Left lung (tissue), 10 donors: ENCODE measurements around the gene UBAC2. TPM values are rescaled to one million over a fixed set of nuclear protein-coding genes. Genes with fewer than 3 reads are reported as not detected.

ENCODE experiments used
- ATAC-seq: fragments of 200-7000 bp; cut with Tn5 transposase; one replicate; pipeline ENCODE4 v1.9.1; 2020; ENCODE audit warnings: moderate library complexity
- DNase-seq, 4 donors: peaks; one replicate each; pipeline ENCODE4 v3.0.0-alpha.2; 2013 to 2020
- H3K27ac ChIP-seq, 2 donors: fragments of 200-600 bp; sonication (generic) in 1 of 2; one replicate each; pipeline versions ENCODE4 v1.5.0 to v1.8.0; 2020 to 2021
- H3K27me3 ChIP-seq, 2 donors: fragments of 200-600 bp; sonication (generic) in 1 of 2; one replicate each; pipeline versions ENCODE4 v1.5.0 to v1.8.0; 2020 to 2021
- H3K36me3 ChIP-seq, 2 donors: fragments of 200-600 bp; sonication (generic) in 1 of 2; one replicate each; pipeline versions ENCODE4 v1.5.0 to v1.8.0; 2020 to 2021
- H3K4me1 ChIP-seq, 2 donors: fragments of 200-600 bp; one replicate each; pipeline ENCODE4 v1.8.0; 2021
- H3K4me3 ChIP-seq, 2 donors: fragments of 200-600 bp; sonication (generic) in 1 of 2; one replicate each; pipeline versions ENCODE4 v1.5.0 to v1.8.0; 2020 to 2021; ENCODE audit warnings: mild to moderate bottlenecking in 1 of 2
- H3K9me3 ChIP-seq, 2 donors: fragments of 200-600 bp; sonication (generic) in 1 of 2; one replicate each; pipeline versions ENCODE4 v1.5.0 to v1.8.0; 2020 to 2021
- intact Hi-C, 2 donors: fragments of 100-400 bp; cut with DNase I; formaldehyde crosslinking; loops; one replicate each; pipeline versions ENCODE4 v1.11.2 to v1.14.2; 2022
- polyA plus RNA-seq, 6 donors: library from polyadenylated mRNA; unstranded; fragments of 120-200 nt; gene quantifications; one replicate each; pipeline ENCODE4 v1.2.1, GENCODE V29; 2013; ENCODE audit not compliant: insufficient read length in 6 of 6
- total RNA-seq, 2 donors: library from RNA; stranded (reverse); fragmentation: NEBNext Ultra II Directional; extraction: Animal tissue kit (Norgen Biotek cat#: 25700); gene quantifications; one replicate each; pipeline ENCODE4 v1.2.1, GENCODE V29; 2021
- TF ChIP-seq, protein P1 (sequence below), 2 donors: fragments of 200-600 bp; sonication (generic) in 1 of 2; IDR thresholded peaks; one replicate each; pipeline versions ENCODE4 v1.5.0 to v1.8.0; 2021; ENCODE audit warnings: antibody characterized with exemption in 2 of 2
- donor health status: DM: no; HTN: yes; CAD: no.
- donor health status: DM: no; HTN: no; CAD: no.

Gene UBAC2
- total and polyA plus RNA-seq, 8 donors: 56.1 to 71.6 (median 66.4) TPM

DNA sequence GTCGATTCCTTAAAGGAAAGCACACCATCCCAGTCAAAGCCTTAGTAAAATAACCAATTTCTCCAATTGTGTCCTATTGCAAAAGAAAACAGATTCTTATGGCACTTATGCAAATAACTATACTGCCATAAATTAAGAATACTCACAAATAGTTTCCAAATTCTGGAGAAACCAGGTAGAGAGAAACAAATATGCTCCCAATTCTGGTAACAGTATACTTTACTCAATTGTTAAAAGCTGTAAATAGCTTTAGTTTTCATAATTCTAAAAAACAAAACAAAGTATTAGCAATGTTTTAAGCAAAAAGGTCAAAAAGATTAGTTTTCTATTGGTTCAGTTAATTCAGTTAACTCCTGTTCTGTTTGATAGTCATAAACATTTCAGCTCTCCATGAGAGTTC, 18.2 kb upstream of the UBAC2 start:
- Histone ChIP-seq H3K27me3 (peaks cover 0 to 6% of the 10 kb centered on the region in 2 donors), H3K9me3 (peaks cover 0 to 17% of the 10 kb centered on the region in 2 donors), H3K4me1 (peaks cover 0 to 15% of the 10 kb centered on the region in 2 donors), H3K27ac (no peak overlapping the region), H3K36me3 (no peaks in the 10 kb centered on the region), H3K4me3 (no peak overlapping the region)
- intact Hi-C loops: no loop called here
- DNase-seq (no peak), ATAC-seq (no peak)
- TF ChIP-seq, protein P1, sequence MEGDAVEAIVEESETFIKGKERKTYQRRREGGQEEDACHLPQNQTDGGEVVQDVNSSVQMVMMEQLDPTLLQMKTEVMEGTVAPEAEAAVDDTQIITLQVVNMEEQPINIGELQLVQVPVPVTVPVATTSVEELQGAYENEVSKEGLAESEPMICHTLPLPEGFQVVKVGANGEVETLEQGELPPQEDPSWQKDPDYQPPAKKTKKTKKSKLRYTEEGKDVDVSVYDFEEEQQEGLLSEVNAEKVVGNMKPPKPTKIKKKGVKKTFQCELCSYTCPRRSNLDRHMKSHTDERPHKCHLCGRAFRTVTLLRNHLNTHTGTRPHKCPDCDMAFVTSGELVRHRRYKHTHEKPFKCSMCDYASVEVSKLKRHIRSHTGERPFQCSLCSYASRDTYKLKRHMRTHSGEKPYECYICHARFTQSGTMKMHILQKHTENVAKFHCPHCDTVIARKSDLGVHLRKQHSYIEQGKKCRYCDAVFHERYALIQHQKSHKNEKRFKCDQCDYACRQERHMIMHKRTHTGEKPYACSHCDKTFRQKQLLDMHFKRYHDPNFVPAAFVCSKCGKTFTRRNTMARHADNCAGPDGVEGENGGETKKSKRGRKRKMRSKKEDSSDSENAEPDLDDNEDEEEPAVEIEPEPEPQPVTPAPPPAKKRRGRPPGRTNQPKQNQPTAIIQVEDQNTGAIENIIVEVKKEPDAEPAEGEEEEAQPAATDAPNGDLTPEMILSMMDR (IDR thresholded peaks at IDR 0.05): no peak

DNA sequence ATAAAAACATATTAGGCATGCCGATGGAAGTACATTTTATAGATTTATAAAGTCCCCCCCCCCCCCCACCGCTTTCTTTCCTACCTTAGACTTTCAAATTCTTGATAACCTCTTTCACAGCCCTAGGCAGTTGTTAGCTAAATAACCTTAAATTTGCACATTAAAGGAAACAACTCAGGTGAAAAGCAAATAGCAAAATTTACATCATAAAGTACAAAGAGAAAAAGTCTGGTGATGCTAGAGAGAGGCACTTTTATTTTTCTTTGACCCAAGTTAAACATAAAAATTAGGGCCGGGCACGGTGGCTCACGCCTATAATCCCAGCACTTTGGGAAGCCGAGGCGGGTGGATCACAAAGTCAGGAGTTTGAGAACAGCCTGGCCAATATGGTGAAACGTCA, 15.0 kb upstream of the UBAC2 start:
- TF ChIP-seq, protein P1 (IDR thresholded peaks at IDR 0.05): no peak
- Histone ChIP-seq H3K9me3 (peaks cover 0 to 17% of the 10 kb centered on the region in 2 donors), H3K27me3 (no peaks in the 10 kb centered on the region), H3K4me3 (no peak overlapping the region), H3K27ac (no peak overlapping the region), H3K36me3 (no peaks in the 10 kb centered on the region), H3K4me1 (no peaks in the 10 kb centered on the region)
- DNase-seq: no peak
- intact Hi-C loops: no loop called here
- ATAC-seq: no peak

DNA sequence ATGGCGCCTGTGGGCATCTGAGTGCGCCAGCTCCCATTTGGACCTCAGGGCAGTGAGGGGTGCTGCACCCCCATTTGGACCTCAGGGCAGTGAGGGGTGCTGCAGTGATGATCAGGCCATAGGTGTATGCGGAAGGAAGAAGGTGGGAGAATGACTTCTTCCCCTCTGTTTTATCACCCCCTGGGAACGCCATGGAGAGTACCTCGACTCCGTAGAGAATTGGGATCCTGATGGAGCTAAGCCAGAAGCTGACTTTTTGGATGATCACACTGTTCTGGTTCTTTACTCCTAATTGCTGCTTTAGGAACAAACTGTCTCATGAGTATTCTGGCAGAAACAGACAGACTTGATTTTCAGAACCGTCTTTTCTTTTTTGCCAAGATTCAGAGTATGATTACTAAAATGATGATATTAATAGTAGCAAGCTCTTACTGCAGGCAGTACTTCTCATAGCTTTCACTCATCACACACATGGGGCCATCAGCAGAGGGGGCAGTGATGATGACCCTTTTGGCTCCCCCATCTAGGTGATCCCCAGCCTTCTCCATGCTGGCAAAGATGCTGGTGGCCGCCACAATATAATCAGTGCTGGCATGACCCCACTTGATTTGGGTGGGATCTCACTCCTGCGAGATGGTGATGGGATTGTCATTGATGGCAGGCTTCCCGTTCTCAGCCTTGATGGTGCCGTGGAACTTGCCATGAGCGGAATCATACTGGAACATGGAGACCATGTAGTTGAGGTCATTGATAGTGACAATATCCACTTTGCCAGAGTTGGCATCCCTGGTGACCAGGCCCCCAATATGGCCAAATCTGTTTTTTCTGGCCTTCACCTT, 10.3 kb upstream of the UBAC2 start:
- H3K27ac ChIP-seq: no peak overlapping the region
- H3K36me3 ChIP-seq: no peaks in the 10 kb centered on the region
- TF ChIP-seq, protein P1 (IDR thresholded peaks at IDR 0.05): no peak
- peaks cover 0 to 7% of the 10 kb centered on the region in 2 donors for H3K4me1 ChIP-seq
- intact Hi-C loops: no loop called here
- no peaks in the 10 kb centered on the region for H3K9me3 ChIP-seq
- H3K4me3 ChIP-seq: no peak overlapping the region
- DNase-seq (no peak), ATAC-seq (no peak)
- H3K27me3 ChIP-seq: no peaks in the 10 kb centered on the region

DNA sequence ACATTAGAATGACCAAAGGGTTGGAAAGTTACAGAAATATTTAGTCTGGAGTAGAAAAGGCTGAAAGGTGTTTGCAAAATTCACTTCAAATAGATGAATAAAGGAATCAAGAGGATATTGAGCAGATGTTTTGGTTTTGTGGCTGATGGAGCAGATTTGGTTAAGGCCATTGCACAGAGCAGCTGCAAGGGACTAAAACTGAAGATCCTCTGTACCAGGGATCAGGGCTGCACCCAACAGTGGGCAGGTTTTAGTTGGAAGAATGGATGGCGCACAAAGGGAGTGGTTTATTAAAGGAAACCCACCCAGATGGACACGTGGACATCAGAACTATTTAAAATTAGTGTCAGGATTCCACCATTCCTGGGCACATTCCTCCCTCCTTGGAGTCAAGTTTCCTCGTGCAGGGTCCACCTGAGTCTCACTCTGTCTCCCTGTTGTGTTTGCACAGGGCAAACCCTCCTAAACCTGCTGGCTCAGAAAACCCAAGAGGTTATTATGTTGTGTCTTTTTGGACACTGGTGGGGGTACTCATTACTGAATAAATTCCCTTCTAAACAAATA, 9.2 kb upstream of the UBAC2 start:
- TF ChIP-seq, protein P1 (IDR thresholded peaks at IDR 0.05): no peak
- ATAC-seq: peak; percentile 11
- intact Hi-C loops: no loop called here

DNA sequence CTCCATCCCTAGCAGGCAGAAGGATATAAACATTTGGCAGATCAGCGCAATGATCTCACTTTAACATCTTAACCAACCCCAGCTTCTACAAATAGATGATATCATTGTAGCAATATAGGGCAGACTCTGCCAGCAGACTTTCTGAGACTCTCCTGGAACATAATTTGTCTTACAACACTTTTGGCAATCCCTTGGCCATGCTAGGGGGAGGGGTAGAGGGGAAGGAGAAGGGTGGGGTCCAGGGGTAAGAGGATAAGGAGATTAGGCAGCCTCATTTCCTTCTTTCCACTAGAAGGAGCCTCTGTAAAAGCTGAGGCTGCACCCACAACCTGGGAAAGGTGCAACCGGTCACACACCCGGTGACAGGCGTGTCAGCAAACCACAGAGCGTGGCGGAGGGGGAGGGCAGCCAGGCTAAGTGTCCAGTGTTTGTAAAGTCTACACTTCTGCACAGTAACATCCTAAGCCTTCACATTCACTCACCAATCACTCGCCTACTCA, 8.7 kb upstream of the UBAC2 start:
- Histone ChIP-seq H3K4me3 (no peak overlapping the region), H3K36me3 (no peaks in the 10 kb centered on the region), H3K27ac (no peak overlapping the region), H3K4me1 (peaks cover 0 to 7% of the 10 kb centered on the region in 2 donors), H3K9me3 (no peaks in the 10 kb centered on the region), H3K27me3 (no peaks in the 10 kb centered on the region)
- TF ChIP-seq, protein P1 (IDR thresholded peaks at IDR 0.05): no peak
- ATAC-seq (peak; percentile 94), DNase-seq (no peak)
- intact Hi-C loops: no loop called here

More for the DNA sequence above, 9.2 kb upstream of the UBAC2 start:
- no peaks in the 10 kb centered on the region for H3K9me3 ChIP-seq
- H3K4me3 ChIP-seq: no peak overlapping the region
- no peak for DNase-seq
- no peak overlapping the region for H3K27ac ChIP-seq
- peaks cover 0 to 7% of the 10 kb centered on the region in 2 donors for H3K4me1 ChIP-seq
- H3K27me3 ChIP-seq: no peaks in the 10 kb centered on the region
- H3K36me3 ChIP-seq: no peaks in the 10 kb centered on the region
